Adrenal gland (tissue), 12 donors: ENCODE results near the gene PTGER3. TPM values are rescaled to one million over a fixed set of nuclear protein-coding genes. Genes with fewer than 3 reads are reported as not detected.

Source experiments
- DNase-seq, 7 donors: peaks; one replicate each; pipeline ENCODE4 v3.0.0-alpha.2; 2019 to 2020
- H3K27ac ChIP-seq, 5 donors: fragments of 200-600 bp; sonication (generic) in 4 of 5; 1 replicate in 3 of 5; 2 replicates in 2 of 5; pipeline versions ENCODE4 v1.5.1 to v1.8.0; 2016 to 2020; ENCODE audit warnings: mild to moderate bottlenecking in 1 of 5
- H3K27me3 ChIP-seq: fragments of 200-600 bp; 2 replicates; pipeline ENCODE4 v1.8.0; 2021
- H3K36me3 ChIP-seq, 2 donors: fragments of 200-600 bp; replicated peaks in 1 of 2; 1 replicate in 1 of 2; 2 replicates in 1 of 2; pipeline versions ENCODE4 v1.5.1 to v1.8.0; 2018 to 2022
- H3K4me1 ChIP-seq, 2 donors: fragments of 200-600 bp; replicated peaks in 1 of 2; 1 replicate in 1 of 2; 2 replicates in 1 of 2; pipeline versions ENCODE4 v1.5.1 to v1.8.0; 2018 to 2021
- H3K4me3 ChIP-seq, 4 donors: fragments of 200-600 bp; sonication (generic) in 3 of 4; one replicate each; pipeline ENCODE4 v1.5.1; 2016 to 2018
- H3K9me3 ChIP-seq, 3 donors: fragments of 200-600 bp; sonication (generic) in 1 of 3; replicated peaks in 1 of 3; 1 replicate in 2 of 3; 2 replicates in 1 of 3; pipeline versions ENCODE4 v1.5.1 to v1.8.0; 2016 to 2021
- POLR2A ChIP-seq, 2 donors: fragments of 450-650 bp; IDR thresholded peaks; one replicate each; pipeline ENCODE4 v1.6.1; 2017; ENCODE audit warnings: antibody characterized with exemption in 2 of 2, mild to moderate bottlenecking in 2 of 2, moderate library complexity in 1 of 2
- WGBS, 4 donors: extraction: QIAGEN DNeasy Blood & Tissue Kit in 2 of 4; methylation state at CpG; one replicate each; pipeline versions ENCODE4 v1.1.5 to v1.1.7; 2013 to 2017; 5-methylcytosine and 5-hydroxymethylcytosine counted together
- intact Hi-C, 2 donors: fragments of 100-400 bp; cut with DNase I; formaldehyde crosslinking; loops; one replicate each; pipeline versions ENCODE4 v1.14.1 to v1.15.0; 2022 to 2023
- polyA plus RNA-seq, 3 donors: library from polyadenylated mRNA; stranded (reverse); fragments of 200-250 nt in 2 of 3; fragments of 350-450 nt in 1 of 3; fragmentation: Illumina TruSeq in 1 of 3; extraction: RNeasy Lipid Tissue Mini Kit (QIAGEN cat#74804) in 1 of 3; gene quantifications; one replicate each; pipeline ENCODE4 v1.2.3, GENCODE V29; 2013 to 2014
- total RNA-seq, 9 donors: library from RNA; depleted of rRNA in 4 of 9; stranded (reverse); fragments of >200 nt in 4 of 9; fragments of 120-200 nt in 1 of 9; fragmentation: NEBNext Ultra II Directional in 1 of 9; extraction: Animal tissue kit (Norgen Biotek cat#: 25700) in 1 of 9; gene quantifications; one replicate each; pipeline versions ENCODE4 v1.1.0 to v1.2.4, GENCODE V29; 2013 to 2023
- TF ChIP-seq, protein P1 (sequence below), 6 experiments: fragments of 450-650 bp in 4 of 6; fragments of 200-600 bp in 2 of 6; sonication (generic) in 1 of 6; IDR thresholded peaks; 1 replicate in 5 of 6; 2 replicates in 1 of 6; pipeline versions ENCODE4 v1.5.1 to v1.8.0; 2016 to 2021; ENCODE audit warnings: antibody characterized with exemption in 6 of 6, mild to moderate bottlenecking in 2 of 6, moderate library complexity in 1 of 6
- donor health status: healthy with polysubstance abuse.
- donor health status: Bipolar disorder and iron deficiency.
- donor health status: DM: yes; HTN: yes; CAD: no.
- donor health status: DM: no; HTN: no; CAD: no.
- donor health status: DM: no; HTN: no; CAD: no.
- donor health status: DM: yes; HTN: yes; CAD: no.

Gene PTGER3
- total and polyA plus RNA-seq, 12 donors: 1.1 to 31.4 (median 10.6) TPM

DNA sequence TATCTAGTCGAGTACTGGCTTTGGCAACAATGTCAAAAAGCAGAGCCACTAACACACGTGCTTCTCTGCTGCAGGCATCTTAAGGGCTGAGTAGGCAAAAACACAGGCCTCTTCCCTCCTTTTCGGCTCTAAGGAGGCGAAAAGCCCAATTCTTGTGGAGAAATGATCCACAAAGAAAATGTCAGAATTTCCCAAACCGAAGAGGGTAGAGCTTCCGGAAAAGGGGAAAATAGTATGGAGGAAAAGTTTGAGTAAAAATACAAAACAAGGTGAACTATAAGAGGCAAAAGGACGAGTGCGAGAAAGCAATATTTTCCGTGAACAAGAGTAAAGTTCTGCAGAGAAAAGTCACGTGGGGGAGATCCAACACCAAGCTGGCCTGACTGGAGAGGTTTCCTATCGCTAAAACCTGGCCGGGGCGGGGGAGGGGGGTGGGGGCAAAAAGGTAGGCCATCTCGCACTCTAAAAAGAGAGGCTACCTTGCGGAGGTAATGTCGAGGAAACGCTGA lies 32.7 kb upstream of the PTGER3 start:
- intact Hi-C loops: no loop called here
- peaks cover 0 to 31% of the 10 kb centered on the region in 2 donors for H3K36me3 ChIP-seq
- H3K27ac ChIP-seq: peak overlapping the region in 4 of 5 donors; percentile 67 to 92 (median 83)
- peaks cover 11 to 29% of the 10 kb centered on the region in 2 donors for H3K4me1 ChIP-seq
- no peaks in the 10 kb centered on the region for H3K9me3 ChIP-seq
- H3K4me3 ChIP-seq: peak overlapping the region; percentile 72 to 96 (median 80)
- H3K27me3 ChIP-seq: no peaks in the 10 kb centered on the region
- TF ChIP-seq POLR2A (IDR thresholded peaks at IDR 0.05): no peak
- TF ChIP-seq, protein P1, sequence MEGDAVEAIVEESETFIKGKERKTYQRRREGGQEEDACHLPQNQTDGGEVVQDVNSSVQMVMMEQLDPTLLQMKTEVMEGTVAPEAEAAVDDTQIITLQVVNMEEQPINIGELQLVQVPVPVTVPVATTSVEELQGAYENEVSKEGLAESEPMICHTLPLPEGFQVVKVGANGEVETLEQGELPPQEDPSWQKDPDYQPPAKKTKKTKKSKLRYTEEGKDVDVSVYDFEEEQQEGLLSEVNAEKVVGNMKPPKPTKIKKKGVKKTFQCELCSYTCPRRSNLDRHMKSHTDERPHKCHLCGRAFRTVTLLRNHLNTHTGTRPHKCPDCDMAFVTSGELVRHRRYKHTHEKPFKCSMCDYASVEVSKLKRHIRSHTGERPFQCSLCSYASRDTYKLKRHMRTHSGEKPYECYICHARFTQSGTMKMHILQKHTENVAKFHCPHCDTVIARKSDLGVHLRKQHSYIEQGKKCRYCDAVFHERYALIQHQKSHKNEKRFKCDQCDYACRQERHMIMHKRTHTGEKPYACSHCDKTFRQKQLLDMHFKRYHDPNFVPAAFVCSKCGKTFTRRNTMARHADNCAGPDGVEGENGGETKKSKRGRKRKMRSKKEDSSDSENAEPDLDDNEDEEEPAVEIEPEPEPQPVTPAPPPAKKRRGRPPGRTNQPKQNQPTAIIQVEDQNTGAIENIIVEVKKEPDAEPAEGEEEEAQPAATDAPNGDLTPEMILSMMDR (IDR thresholded peaks at IDR 0.05): no peak
- DNase-seq: peak in 4 of 7 donors; percentile 19 to 31 (median 22)
- 0 to 1% (median 0%) methylated on average over 17 of the region's 17 CpGs for WGBS, 4 donors

DNA sequence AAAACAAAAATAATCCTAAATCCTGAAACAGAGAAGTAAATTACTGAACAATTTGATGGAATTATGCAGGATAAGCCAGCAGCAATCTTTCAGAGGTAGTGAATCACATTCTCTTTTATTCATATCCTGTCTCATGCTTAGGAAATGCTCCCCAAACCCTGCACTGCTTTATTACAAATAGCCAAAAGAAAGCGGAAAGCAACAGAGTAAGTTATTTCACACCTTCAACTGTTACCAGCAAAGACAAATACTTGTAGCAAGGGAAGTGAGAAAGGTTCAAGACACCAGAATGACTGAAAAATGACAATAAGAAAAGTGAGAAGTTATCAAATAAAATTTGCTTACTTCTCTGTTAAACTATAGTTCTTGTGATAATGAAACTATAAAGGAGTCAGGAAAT lies 27.1 kb upstream of the PTGER3 start:
- no peak for DNase-seq
- H3K36me3 ChIP-seq: peaks cover 0 to 80% of the 10 kb centered on the region in 2 donors
- no peak overlapping the region for H3K4me3 ChIP-seq
- H3K9me3 ChIP-seq: no peaks in the 10 kb centered on the region
- H3K27me3 ChIP-seq: no peaks in the 10 kb centered on the region
- H3K27ac ChIP-seq: no peak overlapping the region
- intact Hi-C loops: no loop called here
- H3K4me1 ChIP-seq: peaks cover 8 to 27% of the 10 kb centered on the region in 2 donors
- 91 to 97% (median 95%) methylated on average over 1 of the region's 1 CpG for WGBS, 4 donors
- TF ChIP-seq, protein P1 (IDR thresholded peaks at IDR 0.05): no peak
- TF ChIP-seq POLR2A (IDR thresholded peaks at IDR 0.05): no peak

DNA sequence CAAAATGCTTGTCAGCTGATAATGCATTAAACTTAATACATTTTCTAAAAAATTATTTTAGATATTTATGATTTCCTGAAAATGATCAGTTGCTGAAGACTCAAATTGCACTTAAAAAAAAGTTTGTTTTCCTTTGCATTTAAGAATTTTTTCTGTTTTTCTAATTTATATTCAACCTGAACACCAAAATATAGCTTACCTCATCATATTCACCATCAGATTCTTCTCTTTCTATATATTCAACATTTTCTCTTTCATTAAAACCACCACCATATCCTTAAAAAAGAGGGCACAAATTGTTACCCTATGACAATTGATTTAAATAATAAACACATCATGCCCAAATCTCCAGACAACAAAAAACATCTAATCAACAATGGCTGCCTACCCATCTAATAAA lies 24.7 kb upstream of the PTGER3 start:
- no peak for TF ChIP-seq POLR2A (IDR thresholded peaks at IDR 0.05)
- TF ChIP-seq, protein P1 (IDR thresholded peaks at IDR 0.05): no peak
- intact Hi-C loops: no loop called here
- H3K4me1 ChIP-seq: peaks cover 0 to 9% of the 10 kb centered on the region in 2 donors
- no peaks in the 10 kb centered on the region for H3K9me3 ChIP-seq
- H3K4me3 ChIP-seq: no peak overlapping the region
- no peaks in the 10 kb centered on the region for H3K27me3 ChIP-seq
- H3K27ac ChIP-seq: no peak overlapping the region
- DNase-seq: no peak
- peaks cover 0 to 91% of the 10 kb centered on the region in 2 donors for H3K36me3 ChIP-seq

DNA sequence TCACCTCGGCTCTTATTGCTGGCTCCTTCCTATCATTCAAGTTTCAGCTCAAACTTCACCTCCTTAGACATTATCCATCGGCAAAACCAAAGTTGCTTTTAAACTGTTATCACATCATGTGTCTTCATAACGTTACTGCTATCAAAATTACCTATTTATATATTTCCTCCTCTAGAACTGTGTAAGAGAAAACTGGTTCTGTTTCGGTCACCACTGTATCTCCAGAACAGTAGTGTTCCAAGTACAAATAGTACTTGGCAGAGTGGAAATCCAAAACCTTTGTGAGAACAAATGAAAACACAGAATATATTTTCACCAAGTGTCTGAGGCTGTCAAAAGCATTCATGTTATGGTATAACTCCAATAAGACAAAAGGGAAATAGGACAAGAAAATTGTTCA lies 24.1 kb upstream of the PTGER3 start:
- Histone ChIP-seq H3K27me3 (no peaks in the 10 kb centered on the region), H3K4me3 (no peak overlapping the region), H3K36me3 (peaks cover 0 to 91% of the 10 kb centered on the region in 2 donors), H3K9me3 (no peaks in the 10 kb centered on the region), H3K4me1 (peaks cover 0 to 9% of the 10 kb centered on the region in 2 donors), H3K27ac (no peak overlapping the region)
- 88 to 91% (median 90%) methylated on average over 4 of the region's 4 CpGs for WGBS, 4 donors
- no peak for DNase-seq
- TF ChIP-seq, protein P1 (IDR thresholded peaks at IDR 0.05): no peak
- TF ChIP-seq POLR2A (IDR thresholded peaks at IDR 0.05): no peak
- intact Hi-C loops: no loop called here
